CD8-positive, alpha-beta memory T cell (primary cell): ENCODE measurements around the gene DNAH8. TPM values are rescaled to one million over a fixed set of nuclear protein-coding genes. Genes with fewer than 3 reads are reported as not detected.
"Not testable (repeated sequence)": the region's sequence is repeated elsewhere in the genome, so short reads cannot be mapped to it uniquely, and the experiment has no call there.

Experiments
- CTCF ChIA-PET: fragments of 350-600 bp; sonication (Branson Sonifier 250); formaldehyde crosslinking; loops from one replicate; lab custom pipeline; 2021; ENCODE audit warnings: antibody characterized with exemption; lab: Charles Lee
- POLR2A ChIA-PET: fragments of 350-600 bp; sonication (Branson Sonifier 250); formaldehyde crosslinking; loops from one replicate; lab custom pipeline; 2021; ENCODE audit warnings: antibody characterized with exemption; lab: Charles Lee
- DNase-seq, 5 donors: peaks; one replicate each; pipeline versions ENCODE4 v3.0.0 to v3.0.0-alpha.2; 2020 to 2022; ENCODE audit warnings: mixed read lengths in 1 of 5
- H3K27ac ChIP-seq: one replicate; pipeline ENCODE4 v1.7.0; 2013; ENCODE audit warnings: low read depth, mild to moderate bottlenecking, low read length, moderate library complexity
- H3K27me3 ChIP-seq: 2 replicates; pipeline ENCODE4 v1.7.0; 2013; ENCODE audit warnings: low read length, mild to moderate bottlenecking; ENCODE audit not compliant: insufficient read depth, poor library complexity, severe bottlenecking
- H3K36me3 ChIP-seq: 2 replicates; pipeline ENCODE4 v1.7.0; 2013; ENCODE audit warnings: mild to moderate bottlenecking, low read length, moderate library complexity; ENCODE audit not compliant: insufficient read depth
- H3K4me1 ChIP-seq: 2 replicates; pipeline ENCODE4 v1.7.0; 2013; ENCODE audit warnings: mild to moderate bottlenecking, low read length, moderate library complexity; ENCODE audit not compliant: insufficient read depth
- H3K4me3 ChIP-seq: 2 replicates; pipeline ENCODE4 v1.7.0; 2013; ENCODE audit warnings: mild to moderate bottlenecking, low read length
- H3K9me3 ChIP-seq: 2 replicates; pipeline ENCODE4 v1.7.0; 2013; ENCODE audit warnings: mild to moderate bottlenecking, low read length
- H3K27ac Mint-ChIP-seq, 8 donors: one replicate each; pipeline ENCODE4 v1.8.0; 2020 to 2021; ENCODE audit warnings: mixed read lengths in 8 of 8, mild to moderate bottlenecking in 6 of 8, inconsistent platforms in 3 of 8, moderate library complexity in 3 of 8
- H3K27me3 Mint-ChIP-seq, 2 donors: one replicate each; pipeline ENCODE4 v1.8.0; 2020 to 2021; ENCODE audit warnings: mixed read lengths in 2 of 2, mild to moderate bottlenecking in 1 of 2, moderate library complexity in 1 of 2
- H3K36me3 Mint-ChIP-seq, 3 donors: one replicate each; pipeline ENCODE4 v1.8.0; 2020 to 2021; ENCODE audit warnings: mixed read lengths in 3 of 3, inconsistent platforms in 1 of 3, mild to moderate bottlenecking in 1 of 3
- H3K4me1 Mint-ChIP-seq, 3 donors: one replicate each; pipeline ENCODE4 v1.8.0; 2020 to 2021; ENCODE audit warnings: mixed read lengths in 3 of 3, inconsistent platforms in 1 of 3, mild to moderate bottlenecking in 1 of 3
- H3K4me3 Mint-ChIP-seq, 7 donors: one replicate each; pipeline ENCODE4 v1.8.0; 2020 to 2021; ENCODE audit warnings: mixed read lengths in 7 of 7, mild to moderate bottlenecking in 6 of 7, moderate library complexity in 4 of 7, inconsistent platforms in 2 of 7
- H3K9me3 Mint-ChIP-seq, 5 donors: one replicate each; pipeline ENCODE4 v1.8.0; 2020 to 2022; ENCODE audit warnings: mixed read lengths in 5 of 5, mild to moderate bottlenecking in 3 of 5, moderate library complexity in 2 of 5, inconsistent platforms in 1 of 5
- polyA plus RNA-seq: library from polyadenylated mRNA; unstranded; fragments of 300-500 nt; fragmentation: Illumina TruSeq; gene quantifications from one replicate; pipeline ENCODE4 v1.2.3, GENCODE V29; 2021
- total RNA-seq, 2 experiments: library from RNA; stranded (reverse); gene quantifications; one replicate each; pipeline ENCODE4 v1.2.3, GENCODE V29; 2021

Gene DNAH8
- total and polyA plus RNA-seq, 3 experiments from 2014 or later = 0.11 to 0.20 TPM; not detected in 1

GRCh38 chr6:38794682-38795081 lies 79.6 kb downstream of the DNAH8 start:
- Histone ChIP-seq H3K4me3 (no peak overlapping the region), H3K27me3 (no peaks in the 10 kb centered on the region), H3K36me3 (no peaks in the 10 kb centered on the region), H3K27ac (no peak overlapping the region), H3K4me1 (no peaks in the 10 kb centered on the region), H3K9me3 (no peaks in the 10 kb centered on the region)
- POLR2A ChIA-PET = no interaction called here
- no peak overlapping the region for H3K4me3 Mint-ChIP-seq
- no peaks in the 10 kb centered on the region for H3K9me3 Mint-ChIP-seq
- no peaks in the 10 kb centered on the region for H3K4me1 Mint-ChIP-seq
- no peaks in the 10 kb centered on the region for H3K36me3 Mint-ChIP-seq
- CTCF ChIA-PET = no interaction called here
- peaks cover 27 to 47% of the 10 kb centered on the region in 2 donors for H3K27me3 Mint-ChIP-seq
- no peak for DNase-seq
- no peak overlapping the region for H3K27ac Mint-ChIP-seq

GRCh38 chr6:38796006-38796405 lies 80.9 kb downstream of the DNAH8 start:
- DNase-seq = no peak
- Mint-ChIP-seq H3K36me3 (no peaks in the 10 kb centered on the region), H3K27ac (no peak overlapping the region), H3K9me3 (no peaks in the 10 kb centered on the region), H3K4me3 (no peak overlapping the region), H3K27me3 (peaks cover 32 to 56% of the 10 kb centered on the region in 2 donors), H3K4me1 (no peaks in the 10 kb centered on the region)
- no peak overlapping the region for H3K4me3 ChIP-seq
- no peaks in the 10 kb centered on the region for H3K4me1 ChIP-seq
- no peaks in the 10 kb centered on the region for H3K9me3 ChIP-seq
- peak overlapping the region; percentile 67 for H3K27ac ChIP-seq
- POLR2A ChIA-PET = interaction anchor here (0.7 kb wide), 1 partner anchor 770 kb away, joined by 3 read pairs; no protein-coding TSS in a partner anchor
- CTCF ChIA-PET = no interaction called here
- no peaks in the 10 kb centered on the region for H3K36me3 ChIP-seq
- no peaks in the 10 kb centered on the region for H3K27me3 ChIP-seq

- H3K27me3 ChIP-seq, H3K4me3 ChIP-seq, H3K4me3 Mint-ChIP-seq, H3K9me3 ChIP-seq, H3K4me1 Mint-ChIP-seq, H3K9me3 Mint-ChIP-seq, H3K27ac Mint-ChIP-seq, H3K36me3 ChIP-seq, H3K36me3 Mint-ChIP-seq, DNase-seq, H3K4me1 ChIP-seq, CTCF ChIA-PET: not testable (repeated sequence)
- H3K27ac ChIP-seq = peak overlapping the region; percentile 67
- peaks cover 32 to 59% of the 10 kb centered on the region in 2 donors for H3K27me3 Mint-ChIP-seq
- POLR2A ChIA-PET = interaction anchor here (0.7 kb wide), 1 partner anchor 770 kb away, joined by 3 read pairs; no protein-coding TSS in a partner anchor
Measured at GRCh38 chr6:38796437-38796836, 81.3 kb downstream of the DNAH8 start.

GRCh38 chr6:38796850-38797249 lies 81.7 kb downstream of the DNAH8 start:
- no peak for DNase-seq
- Mint-ChIP-seq H3K27ac (no peak overlapping the region), H3K9me3 (no peaks in the 10 kb centered on the region), H3K27me3 (peaks cover 35 to 58% of the 10 kb centered on the region in 2 donors), H3K4me3 (no peak overlapping the region), H3K36me3 (no peaks in the 10 kb centered on the region), H3K4me1 (no peaks in the 10 kb centered on the region)
- CTCF ChIA-PET = no interaction called here
- H3K4me3 ChIP-seq = no peak overlapping the region
- H3K36me3 ChIP-seq = no peaks in the 10 kb centered on the region
- H3K9me3 ChIP-seq = no peaks in the 10 kb centered on the region
- POLR2A ChIA-PET = no interaction called here
- peak overlapping the region; percentile 65 for H3K27ac ChIP-seq
- no peaks in the 10 kb centered on the region for H3K4me1 ChIP-seq
- H3K27me3 ChIP-seq = no peaks in the 10 kb centered on the region

GRCh38 chr6:38797391-38797790 lies 82.3 kb downstream of the DNAH8 start:
- no peaks in the 10 kb centered on the region for H3K9me3 ChIP-seq
- H3K4me1 ChIP-seq = no peaks in the 10 kb centered on the region
- peaks cover 35 to 56% of the 10 kb centered on the region in 2 donors for H3K27me3 Mint-ChIP-seq
- ChIA-PET CTCF (no interaction called here), POLR2A (no interaction called here)
- no peak overlapping the region for H3K4me3 Mint-ChIP-seq
- H3K27ac ChIP-seq = peak overlapping the region; percentile 65
- H3K9me3 Mint-ChIP-seq = no peaks in the 10 kb centered on the region
- H3K27ac Mint-ChIP-seq = no peak overlapping the region
- no peaks in the 10 kb centered on the region for H3K4me1 Mint-ChIP-seq
- H3K36me3 Mint-ChIP-seq = no peaks in the 10 kb centered on the region
- no peak for DNase-seq
- H3K27me3 ChIP-seq = no peaks in the 10 kb centered on the region
- H3K4me3 ChIP-seq = no peak overlapping the region
- H3K36me3 ChIP-seq = no peaks in the 10 kb centered on the region

- Mint-ChIP-seq H3K27ac (no peak overlapping the region), H3K4me1 (no peaks in the 10 kb centered on the region), H3K9me3 (no peaks in the 10 kb centered on the region), H3K4me3 (no peak overlapping the region), H3K27me3 (peaks cover 35 to 61% of the 10 kb centered on the region in 2 donors), H3K36me3 (no peaks in the 10 kb centered on the region)
- Histone ChIP-seq H3K27ac (no peak overlapping the region), H3K27me3 (no peaks in the 10 kb centered on the region), H3K9me3 (no peaks in the 10 kb centered on the region), H3K4me1 (no peaks in the 10 kb centered on the region), H3K4me3 (no peak overlapping the region), H3K36me3 (no peaks in the 10 kb centered on the region)
- POLR2A ChIA-PET = no interaction called here
- DNase-seq = no peak
- CTCF ChIA-PET = no interaction called here
Measured at GRCh38 chr6:38799529-38800184, 84.5 kb downstream of the DNAH8 start.

- Mint-ChIP-seq H3K4me3 (no peak overlapping the region), H3K4me1 (no peaks in the 10 kb centered on the region), H3K9me3 (no peaks in the 10 kb centered on the region), H3K27ac (no peak overlapping the region), H3K36me3 (no peaks in the 10 kb centered on the region), H3K27me3 (peaks cover 27 to 63% of the 10 kb centered on the region in 2 donors)
- Histone ChIP-seq H3K27ac (no peak overlapping the region), H3K9me3 (no peaks in the 10 kb centered on the region), H3K4me3 (no peak overlapping the region), H3K27me3 (no peaks in the 10 kb centered on the region), H3K36me3 (no peaks in the 10 kb centered on the region), H3K4me1 (no peaks in the 10 kb centered on the region)
- CTCF ChIA-PET = no interaction called here
- POLR2A ChIA-PET = no interaction called here
- DNase-seq = no peak
Measured at GRCh38 chr6:38801305-38801704, 86.2 kb downstream of the DNAH8 start.

GRCh38 chr6:38802497-38802896 lies 87.4 kb downstream of the DNAH8 start:
- Mint-ChIP-seq H3K9me3 (no peaks in the 10 kb centered on the region), H3K27me3 (peaks cover 20 to 64% of the 10 kb centered on the region in 2 donors), H3K27ac (no peak overlapping the region), H3K36me3 (no peaks in the 10 kb centered on the region), H3K4me1 (no peaks in the 10 kb centered on the region), H3K4me3 (no peak overlapping the region)
- Histone ChIP-seq H3K9me3 (no peaks in the 10 kb centered on the region), H3K4me1 (no peaks in the 10 kb centered on the region), H3K4me3 (no peak overlapping the region), H3K27ac (no peak overlapping the region), H3K27me3 (no peaks in the 10 kb centered on the region), H3K36me3 (no peaks in the 10 kb centered on the region)
- ChIA-PET POLR2A (no interaction called here), CTCF (no interaction called here)
- DNase-seq = no peak
